Endodermal cell (in vitro differentiated cells): ENCODE results near the gene TUBA4A. TPM values are rescaled to one million over a fixed set of nuclear protein-coding genes. Genes with fewer than 3 reads are reported as not detected.
"Not testable (repeated sequence)": the region's sequence is repeated elsewhere in the genome, so short reads cannot be mapped to it uniquely, and the experiment has no call there.

Experiments
- DNase-seq: peaks from one replicate; pipeline ENCODE4 v3.0.0-alpha.2; 2017
- H3K27ac ChIP-seq: 2 replicates; pipeline ENCODE4 v1.5.1; 2013; ENCODE audit warnings: mild to moderate bottlenecking, low read depth, low read length, moderate library complexity
- H3K27me3 ChIP-seq: 2 replicates; pipeline ENCODE4 v1.6.1; 2013; ENCODE audit warnings: mild to moderate bottlenecking, low read length, moderate library complexity; ENCODE audit not compliant: insufficient read depth, control insufficient read depth, poor library complexity, severe bottlenecking
- H3K36me3 ChIP-seq: 2 replicates; pipeline ENCODE4 v1.7.0; 2013; ENCODE audit warnings: mild to moderate bottlenecking, low read length, moderate library complexity; ENCODE audit not compliant: control insufficient read depth, insufficient read depth
- H3K4me1 ChIP-seq: one replicate; pipeline ENCODE4 v1.7.0; 2013; ENCODE audit warnings: low read length; ENCODE audit not compliant: control insufficient read depth, insufficient read depth
- H3K4me3 ChIP-seq: 2 replicates; pipeline ENCODE4 v1.5.1; 2013; ENCODE audit warnings: mild to moderate bottlenecking, low read length, moderate library complexity
- H3K9ac ChIP-seq: 2 replicates; pipeline ENCODE4 v1.6.1; 2013; ENCODE audit warnings: mild to moderate bottlenecking, low read length, moderate library complexity; ENCODE audit not compliant: poor library complexity, severe bottlenecking; ENCODE audit errors: extremely low read depth
- H3K9me3 ChIP-seq: 2 replicates; pipeline ENCODE4 v1.6.1; 2013; ENCODE audit warnings: mild to moderate bottlenecking, low read length, moderate library complexity; ENCODE audit not compliant: control insufficient read depth
- H3K27ac Mint-ChIP-seq: 2 replicates; pipeline ENCODE4 v1.8.0; 2020; ENCODE audit warnings: mixed read lengths
- H3K27me3 Mint-ChIP-seq: 2 replicates; pipeline ENCODE4 v1.8.0; 2021; ENCODE audit warnings: mild to moderate bottlenecking, mixed read lengths; ENCODE audit not compliant: insufficient read depth
- H3K36me3 Mint-ChIP-seq: 2 replicates; pipeline ENCODE4 v1.8.0; 2020; ENCODE audit warnings: low read depth, mixed read lengths
- H3K4me1 Mint-ChIP-seq: 2 replicates; pipeline ENCODE4 v1.8.0; 2020; ENCODE audit warnings: mixed read lengths
- H3K4me3 Mint-ChIP-seq: 2 replicates; pipeline ENCODE4 v1.8.0; 2020; ENCODE audit warnings: mild to moderate bottlenecking, moderate library complexity, mixed read lengths
- H3K9me3 Mint-ChIP-seq: 2 replicates; pipeline ENCODE4 v1.8.0; 2020; ENCODE audit warnings: mild to moderate bottlenecking, mixed read lengths
- CTCF ChIP-seq: fragments of 200-600 bp; sonication (generic); conservative IDR thresholded peaks from 2 replicates; pipeline ENCODE4 v1.5.0; 2021; ENCODE audit warnings: antibody characterized with exemption, mild to moderate bottlenecking
- whole genome bisulfite sequencing, 2 experiments: methylation state at CpG; one replicate each; pipeline versions ENCODE4 v1.1.5 to v1.1.7; 2013; ENCODE audit warnings: missing lambda C conversion rate in 2 of 2, mixed read lengths in 1 of 2; ENCODE audit not compliant: insufficient coverage in 1 of 2, insufficient read length in 1 of 2; 5-methylcytosine and 5-hydroxymethylcytosine counted together
- total RNA-seq, 2 donors: library from RNA; stranded (reverse); fragmentation: NEBNext Ultra II Directional in 1 of 2; extraction: Animal tissue kit (Norgen Biotek cat#: 25700) in 1 of 2; gene quantifications; 2 replicates in 1 of 2; 3 replicates in 1 of 2; pipeline ENCODE4 v1.2.1, GENCODE V29; 2021

TUBA4A gene
- total RNA-seq, 2 donors from 2014 or later: 4.0 to 9.5 TPM

- H3K27me3 Mint-ChIP-seq: peaks cover 36% of the 10 kb centered on the region
- H3K9me3 Mint-ChIP-seq: no peaks in the 10 kb centered on the region
- no peak overlapping the region for H3K4me3 ChIP-seq
- H3K27ac ChIP-seq: no peak overlapping the region
- no peak overlapping the region for H3K9ac ChIP-seq
- TF ChIP-seq CTCF: no peak
- H3K9me3 ChIP-seq: no peaks in the 10 kb centered on the region
- no peaks in the 10 kb centered on the region for H3K36me3 ChIP-seq
- no peaks in the 10 kb centered on the region for H3K36me3 Mint-ChIP-seq
- H3K27me3 ChIP-seq: peaks cover 5% of the 10 kb centered on the region
- no peaks in the 10 kb centered on the region for H3K4me1 ChIP-seq
- no peak overlapping the region for H3K4me3 Mint-ChIP-seq
- no peaks in the 10 kb centered on the region for H3K4me1 Mint-ChIP-seq
- 75 to 83% methylated on average over 1 of the region's 1 CpG for WGBS, 2 experiments
- H3K27ac Mint-ChIP-seq: no peak overlapping the region
- no peak for DNase-seq
These were observed 13.2 kb upstream of the TUBA4A start for GRCh38 chr2:219266886-219267285.

GRCh38 chr2:219266232-219266631 lies 12.5 kb upstream of the TUBA4A start:
- H3K9ac ChIP-seq: no peak overlapping the region
- H3K4me3 Mint-ChIP-seq: no peak overlapping the region

GRCh38 chr2:219261024-219261855 lies 7.5 kb upstream of the TUBA4A start:
- Mint-ChIP-seq H3K9me3 (no peaks in the 10 kb centered on the region), H3K36me3 (no peaks in the 10 kb centered on the region), H3K4me1 (no peaks in the 10 kb centered on the region), H3K27me3 (peaks cover 52% of the 10 kb centered on the region), H3K4me3 (no peak overlapping the region), H3K27ac (no peak overlapping the region)
- Histone ChIP-seq H3K9me3 (no peaks in the 10 kb centered on the region), H3K4me3 (no peak overlapping the region), H3K9ac (no peak overlapping the region), H3K27me3 (peaks cover 27% of the 10 kb centered on the region), H3K27ac (no peak overlapping the region), H3K36me3 (no peaks in the 10 kb centered on the region), H3K4me1 (no peaks in the 10 kb centered on the region)
- DNase-seq: no peak
- WGBS, 2 experiments: 79 to 82% methylated on average over 4 to 5 of the region's 5 CpGs
- TF ChIP-seq CTCF: no peak

More at GRCh38 chr2:219266232-219266631, 12.5 kb upstream of the TUBA4A start:
- peaks cover 37% of the 10 kb centered on the region for H3K27me3 Mint-ChIP-seq
- no peak for TF ChIP-seq CTCF
- no peaks in the 10 kb centered on the region for H3K36me3 ChIP-seq
- no peaks in the 10 kb centered on the region for H3K9me3 ChIP-seq
- no peak overlapping the region for H3K4me3 ChIP-seq
- no peak overlapping the region for H3K27ac Mint-ChIP-seq
- H3K4me1 ChIP-seq: no peaks in the 10 kb centered on the region
- no peak for DNase-seq
- H3K27me3 ChIP-seq: peaks cover 9% of the 10 kb centered on the region
- no peaks in the 10 kb centered on the region for H3K4me1 Mint-ChIP-seq
- no peak overlapping the region for H3K27ac ChIP-seq
- WGBS, 2 experiments: 71 to 74% methylated on average over 2 to 5 of the region's 5 CpGs
- H3K36me3 Mint-ChIP-seq: no peaks in the 10 kb centered on the region
- H3K9me3 Mint-ChIP-seq: no peaks in the 10 kb centered on the region

GRCh38 chr2:219258942-219259341 lies 5.2 kb upstream of the TUBA4A start:
- H3K27ac Mint-ChIP-seq, DNase-seq, H3K36me3 ChIP-seq, H3K27ac ChIP-seq, H3K4me1 ChIP-seq, H3K9me3 Mint-ChIP-seq, H3K4me1 Mint-ChIP-seq, H3K4me3 Mint-ChIP-seq, H3K36me3 Mint-ChIP-seq, H3K9ac ChIP-seq, H3K9me3 ChIP-seq, H3K4me3 ChIP-seq: not testable (repeated sequence)
- peaks cover 75% of the 10 kb centered on the region for H3K27me3 Mint-ChIP-seq
- peaks cover 50% of the 10 kb centered on the region for H3K27me3 ChIP-seq
- 89 to 94% methylated on average over 6 to 9 of the region's 10 CpGs for WGBS, 2 experiments
